GM12865 (cell line): ENCODE results near the gene HOATZ.

ENCODE experiments used
- DNase-seq: peaks from one replicate; pipeline ENCODE4 v3.0.0; 2010; ENCODE audit warnings: low read depth
- H3K4me3 ChIP-seq: 2 replicates; pipeline ENCODE4 v1.5.1; 2011; ENCODE audit warnings: mild to moderate bottlenecking, low read depth, low read length, control low read depth
- TF ChIP-seq, protein P1 (sequence below): IDR thresholded peaks from 2 replicates; pipeline ENCODE4 v1.5.1; 2011; ENCODE audit warnings: low read length, control low read depth, low read depth, inconsistent platforms; ENCODE audit not compliant: insufficient read depth; ENCODE audit errors: missing control alignments

Gene HOATZ

DNA sequence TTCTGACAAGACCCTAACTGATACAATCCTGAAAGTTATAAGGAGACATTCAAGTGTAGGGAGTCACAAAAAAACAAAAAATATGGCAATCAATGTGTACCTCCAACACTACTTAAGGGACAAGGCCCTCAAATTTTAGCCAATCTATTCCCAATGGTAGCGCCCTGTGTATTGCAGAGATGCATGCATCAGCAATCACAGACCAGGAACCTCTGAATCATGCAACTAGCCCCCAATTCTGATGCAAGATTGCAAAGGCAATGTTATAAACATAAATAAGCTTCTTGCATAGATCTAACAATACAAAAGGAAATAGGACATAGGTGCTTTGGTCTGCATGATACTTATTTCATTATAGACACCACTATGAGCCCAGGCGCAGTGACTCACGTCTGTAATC lies 58.0 kb downstream of the HOATZ start:
- no peak overlapping the region for H3K4me3 ChIP-seq
- no peak for DNase-seq
- TF ChIP-seq, protein P1, sequence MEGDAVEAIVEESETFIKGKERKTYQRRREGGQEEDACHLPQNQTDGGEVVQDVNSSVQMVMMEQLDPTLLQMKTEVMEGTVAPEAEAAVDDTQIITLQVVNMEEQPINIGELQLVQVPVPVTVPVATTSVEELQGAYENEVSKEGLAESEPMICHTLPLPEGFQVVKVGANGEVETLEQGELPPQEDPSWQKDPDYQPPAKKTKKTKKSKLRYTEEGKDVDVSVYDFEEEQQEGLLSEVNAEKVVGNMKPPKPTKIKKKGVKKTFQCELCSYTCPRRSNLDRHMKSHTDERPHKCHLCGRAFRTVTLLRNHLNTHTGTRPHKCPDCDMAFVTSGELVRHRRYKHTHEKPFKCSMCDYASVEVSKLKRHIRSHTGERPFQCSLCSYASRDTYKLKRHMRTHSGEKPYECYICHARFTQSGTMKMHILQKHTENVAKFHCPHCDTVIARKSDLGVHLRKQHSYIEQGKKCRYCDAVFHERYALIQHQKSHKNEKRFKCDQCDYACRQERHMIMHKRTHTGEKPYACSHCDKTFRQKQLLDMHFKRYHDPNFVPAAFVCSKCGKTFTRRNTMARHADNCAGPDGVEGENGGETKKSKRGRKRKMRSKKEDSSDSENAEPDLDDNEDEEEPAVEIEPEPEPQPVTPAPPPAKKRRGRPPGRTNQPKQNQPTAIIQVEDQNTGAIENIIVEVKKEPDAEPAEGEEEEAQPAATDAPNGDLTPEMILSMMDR, result no peak

DNA sequence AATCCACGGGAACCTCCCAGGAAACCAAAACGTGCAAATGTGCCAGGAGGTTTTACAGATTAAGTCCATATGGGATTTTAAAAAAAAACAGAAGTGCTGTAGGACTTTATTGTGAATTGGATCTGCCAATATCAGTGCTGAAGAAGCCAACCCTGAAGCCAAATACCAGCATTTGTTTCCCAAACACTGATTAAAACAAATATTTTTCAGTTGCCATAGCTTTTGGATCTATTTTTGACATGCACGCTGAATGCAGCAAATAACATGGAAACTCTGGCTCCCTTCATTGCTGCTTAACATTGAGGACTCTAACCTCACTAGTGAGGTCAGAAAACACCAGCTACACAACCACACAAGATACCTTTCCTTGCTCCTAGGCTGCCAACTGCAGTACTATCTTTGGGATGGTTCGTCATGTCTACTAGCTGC lies 59.3 kb downstream of the HOATZ start:
- no peak overlapping the region for H3K4me3 ChIP-seq
- no peak for DNase-seq
- TF ChIP-seq, protein P1, result no peak

DNA sequence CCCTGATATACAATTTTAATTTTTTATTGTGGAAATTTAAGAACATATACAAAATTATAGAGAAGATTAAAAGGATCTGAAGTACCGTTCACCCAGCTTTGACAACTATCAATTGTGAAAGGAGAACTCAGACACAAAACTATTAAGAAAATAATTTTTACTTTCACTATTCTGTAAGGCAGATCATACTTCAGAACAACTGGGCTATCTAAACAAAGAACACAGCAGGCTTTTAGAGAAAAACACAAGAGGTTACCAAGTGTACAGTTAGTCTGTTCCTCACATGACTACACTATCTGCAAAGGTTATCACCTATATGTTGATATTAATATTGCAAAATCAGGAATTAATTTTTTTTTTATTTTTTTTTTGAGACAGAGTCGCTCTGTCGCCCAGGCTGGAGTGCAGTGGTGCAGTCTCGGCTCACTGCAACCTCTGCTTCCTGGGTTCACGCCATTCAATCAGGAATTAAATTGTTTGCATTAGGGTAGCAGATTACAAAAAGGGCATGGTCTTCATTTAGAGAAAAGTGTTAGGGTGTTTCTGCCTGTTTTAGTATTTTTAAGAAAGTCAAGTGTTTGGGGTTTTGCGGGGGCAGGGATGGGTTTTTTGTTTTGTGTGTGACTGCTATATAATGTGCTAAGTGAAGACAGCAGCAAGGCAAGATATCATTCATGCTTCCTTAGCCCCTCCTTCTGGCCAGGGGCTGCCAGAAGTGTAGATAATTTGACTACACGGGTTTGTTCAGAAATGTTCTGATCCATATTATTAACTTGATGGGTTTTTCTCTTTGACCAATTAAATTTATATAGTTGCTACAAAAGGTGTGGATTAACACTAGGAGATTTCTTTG lies 60.0 kb downstream of the HOATZ start:
- DNase-seq, result no peak
- TF ChIP-seq, protein P1, result no peak
- peak overlapping the region; percentile 26; the same call in 1 of the 2 replicates for H3K4me3 ChIP-seq

DNA sequence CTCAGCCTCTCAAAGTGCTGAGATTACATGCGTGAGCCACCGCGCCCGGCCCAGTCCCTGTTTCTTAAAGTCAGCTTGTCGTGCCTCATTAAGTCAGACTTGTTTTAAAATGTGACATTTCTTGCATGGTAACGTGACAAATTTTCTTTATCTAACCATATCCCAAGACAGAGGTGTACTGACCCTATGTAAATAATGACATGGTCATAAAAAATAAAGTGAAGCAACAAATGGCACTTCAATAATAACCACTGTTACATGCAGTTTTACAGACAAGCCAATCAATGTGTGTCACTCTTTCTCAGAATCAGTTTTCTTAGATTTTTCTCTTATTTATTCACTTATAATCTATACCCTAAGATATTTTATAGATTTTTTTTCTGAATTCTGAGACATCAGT lies 61.2 kb downstream of the HOATZ start:
- H3K4me3 ChIP-seq, result no peak overlapping the region
- DNase-seq, result no peak
- TF ChIP-seq, protein P1, result no peak

DNA sequence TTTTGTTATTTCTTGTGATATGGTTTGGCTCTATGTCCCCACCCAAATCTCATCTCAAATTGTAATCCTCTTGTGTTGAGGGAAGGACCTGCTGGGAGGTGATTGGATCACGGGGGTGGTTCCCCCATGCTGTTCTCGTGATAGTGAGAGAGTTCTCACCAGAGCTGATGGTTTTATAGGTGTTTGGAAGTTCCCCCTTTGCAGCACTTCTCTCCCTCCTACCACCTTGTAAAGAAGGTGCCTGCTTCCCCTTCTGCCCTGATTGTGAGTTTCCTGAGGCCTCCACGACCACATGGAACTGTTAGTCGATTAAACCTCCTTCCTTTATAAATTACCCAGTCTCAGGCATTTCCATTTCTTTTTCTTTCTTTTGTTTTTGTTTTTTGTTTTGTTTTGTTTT lies 63.2 kb downstream of the HOATZ start:
- TF ChIP-seq, protein P1, result no peak
- DNase-seq, result no peak
- no peak overlapping the region for H3K4me3 ChIP-seq

DNA sequence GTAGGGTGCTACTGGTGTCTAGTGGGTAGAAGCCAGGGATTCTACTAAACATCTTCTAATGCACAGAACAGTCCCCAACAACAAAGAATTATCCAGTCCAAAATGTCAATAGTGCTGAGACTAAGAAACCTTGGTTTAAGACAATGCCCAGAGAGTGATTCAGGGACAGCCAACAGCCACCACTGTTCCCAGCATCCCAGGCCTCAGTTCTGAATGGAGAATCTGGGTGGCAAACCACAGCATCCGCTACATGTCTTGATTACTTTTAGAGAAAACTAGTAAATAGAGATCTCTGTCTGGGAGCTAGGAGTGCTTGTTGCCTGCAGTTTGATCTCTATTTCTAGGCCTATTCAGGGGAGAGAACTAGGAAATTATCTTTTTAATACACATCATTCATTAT lies 66.8 kb downstream of the HOATZ start:
- H3K4me3 ChIP-seq, result no peak overlapping the region
- TF ChIP-seq, protein P1, result no peak
- DNase-seq, result no peak

DNA sequence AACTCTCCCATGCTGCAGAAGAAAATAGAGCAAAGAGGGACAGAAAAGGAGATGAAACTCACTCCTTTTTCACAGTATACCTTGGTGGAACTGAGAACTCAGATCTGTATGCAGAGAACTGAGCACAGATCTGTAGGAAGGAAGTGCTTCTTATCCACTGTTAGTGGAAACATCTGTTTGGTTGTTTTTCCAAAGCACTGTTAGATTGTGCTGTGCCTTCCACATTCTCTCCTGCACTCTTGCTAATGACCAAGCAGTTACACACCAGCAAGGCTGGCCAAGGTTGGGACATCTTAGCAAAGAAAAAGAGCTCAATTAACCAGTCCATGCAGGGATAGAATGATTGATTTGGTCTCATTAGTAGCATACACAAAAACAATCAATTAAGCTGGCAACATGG lies 67.6 kb downstream of the HOATZ start:
- DNase-seq, result no peak
- no peak overlapping the region for H3K4me3 ChIP-seq

More for the DNA sequence above, 67.6 kb downstream of the HOATZ start:
- TF ChIP-seq, protein P1, result no peak
